HepG2 (cell line): Measurements from ENCODE around the gene LTB4R. TPM values are rescaled to one million over a fixed set of nuclear protein-coding genes. Genes with fewer than 3 reads are reported as not detected.

ENCODE experiments used
- HIVEP1 ChIP-seq: sonication (generic); formaldehyde crosslinking; IDR thresholded peaks from 2 replicates; pipeline ENCODE4 v1.4.0; 2020; ENCODE audit warnings: mild to moderate bottlenecking, missing genetic modification reagents
- IRF2 ChIP-seq: IDR thresholded peaks from 2 replicates; pipeline ENCODE4 v1.6.1; 2018; ENCODE audit warnings: missing genetic modification reagents, missing compliant biosample characterization
- MTA1 ChIP-seq: sonication (generic); formaldehyde crosslinking; IDR thresholded peaks from 2 replicates; pipeline ENCODE4 v1.4.0; 2020; ENCODE audit warnings: missing genetic modification reagents, mild to moderate bottlenecking, borderline replicate concordance
- SATB2 ChIP-seq: sonication (generic); formaldehyde crosslinking; IDR thresholded peaks from 2 replicates; pipeline ENCODE4 v1.5.0; 2020; ENCODE audit warnings: missing genetic modification reagents
- SMARCC2 ChIP-seq: fragments of 450-650 bp; IDR thresholded peaks from 2 replicates; pipeline ENCODE4 v1.6.1; 2017; ENCODE audit warnings: antibody characterized with exemption, mild to moderate bottlenecking
- ZBED4 ChIP-seq: sonication (generic); formaldehyde crosslinking; IDR thresholded peaks from 2 replicates; pipeline ENCODE4 v1.4.0; 2020; ENCODE audit warnings: missing genetic modification reagents, borderline replicate concordance
- ZMYM2 ChIP-seq: sonication (generic); formaldehyde crosslinking; IDR thresholded peaks from 2 replicates; pipeline ENCODE4 v1.8.0; 2022; ENCODE audit warnings: mild to moderate bottlenecking, missing genetic modification reagents
- ZNF335 ChIP-seq: sonication (generic); formaldehyde crosslinking; IDR thresholded peaks from 2 replicates; pipeline ENCODE4 v1.4.0; 2020; ENCODE audit warnings: missing genetic modification reagents
- ZNF407 ChIP-seq: sonication (generic); formaldehyde crosslinking; IDR thresholded peaks from one replicate; pipeline ENCODE4 v1.5.1; 2020; ENCODE audit warnings: mild to moderate bottlenecking, missing genetic modification reagents; ENCODE audit errors: not compliant biosample characterization
- ZNF431 ChIP-seq: sonication (generic); formaldehyde crosslinking; IDR thresholded peaks from 2 replicates; pipeline ENCODE4 v1.9.0; 2022; ENCODE audit warnings: missing genetic modification reagents, low read depth, mild to moderate bottlenecking, borderline replicate concordance
- ZNF556 ChIP-seq: sonication (generic); formaldehyde crosslinking; IDR thresholded peaks from 2 replicates; pipeline ENCODE4 v1.4.0; 2020; ENCODE audit warnings: mild to moderate bottlenecking, missing genetic modification reagents, borderline replicate concordance
- ZNF567 ChIP-seq: sonication (generic); formaldehyde crosslinking; IDR thresholded peaks from 2 replicates; pipeline ENCODE4 v1.8.1; 2023; ENCODE audit warnings: mild to moderate bottlenecking, missing genetic modification reagents, borderline replicate concordance
- ZNF652 ChIP-seq: IDR thresholded peaks from 2 replicates; pipeline ENCODE4 v1.6.1; 2016; ENCODE audit warnings: low read depth, borderline replicate concordance
- ZNF790 ChIP-seq: sonication (generic); formaldehyde crosslinking; IDR thresholded peaks from 2 replicates; pipeline ENCODE4 v1.8.0; 2022; ENCODE audit warnings: missing genetic modification reagents, mild to moderate bottlenecking, borderline replicate concordance
- ZSCAN22 ChIP-seq: sonication (generic); formaldehyde crosslinking; IDR thresholded peaks from 2 replicates; pipeline ENCODE4 v1.4.0; 2020; ENCODE audit warnings: mild to moderate bottlenecking, missing genetic modification reagents
- ZSCAN31 ChIP-seq: sonication (generic); formaldehyde crosslinking; IDR thresholded peaks from 2 replicates; pipeline ENCODE4 v1.5.0; 2020; ENCODE audit warnings: low read depth, mild to moderate bottlenecking, missing genetic modification reagents
- polyA plus RNA-seq, 8 experiments: library from polyadenylated mRNA; depleted of rRNA in 3 of 8; stranded (reverse) in 7 of 8; unstranded in 1 of 8; fragments of >200 nt; fragmentation: Illumina TruSeq in 4 of 8; extraction: Trizol in 4 of 8; gene quantifications; 2 replicates each; pipeline versions ENCODE4 v1.2.1 to v1.2.3, GENCODE V29; 2011 to 2016; ENCODE audit warnings: low read depth in 4 of 8, missing spikeins in 1 of 8, mixed read lengths in 1 of 8; ENCODE audit not compliant: insufficient read depth in 1 of 8
- total RNA-seq, 5 experiments: library from RNA; depleted of rRNA; stranded (reverse); fragments of >200 nt; fragmentation: Illumina TruSeq; extraction: Trizol; gene quantifications; 2 replicates each; pipeline ENCODE4 v1.2.3, GENCODE V29; 2016; ENCODE audit warnings: low read depth in 1 of 5

The LTB4R gene
- total and polyA plus RNA-seq, 2 of the 13 experiments (the other 11 are each of a cell fraction or from before 2014, with no cell fraction given) = 3.2 to 8.2 TPM

DNA sequence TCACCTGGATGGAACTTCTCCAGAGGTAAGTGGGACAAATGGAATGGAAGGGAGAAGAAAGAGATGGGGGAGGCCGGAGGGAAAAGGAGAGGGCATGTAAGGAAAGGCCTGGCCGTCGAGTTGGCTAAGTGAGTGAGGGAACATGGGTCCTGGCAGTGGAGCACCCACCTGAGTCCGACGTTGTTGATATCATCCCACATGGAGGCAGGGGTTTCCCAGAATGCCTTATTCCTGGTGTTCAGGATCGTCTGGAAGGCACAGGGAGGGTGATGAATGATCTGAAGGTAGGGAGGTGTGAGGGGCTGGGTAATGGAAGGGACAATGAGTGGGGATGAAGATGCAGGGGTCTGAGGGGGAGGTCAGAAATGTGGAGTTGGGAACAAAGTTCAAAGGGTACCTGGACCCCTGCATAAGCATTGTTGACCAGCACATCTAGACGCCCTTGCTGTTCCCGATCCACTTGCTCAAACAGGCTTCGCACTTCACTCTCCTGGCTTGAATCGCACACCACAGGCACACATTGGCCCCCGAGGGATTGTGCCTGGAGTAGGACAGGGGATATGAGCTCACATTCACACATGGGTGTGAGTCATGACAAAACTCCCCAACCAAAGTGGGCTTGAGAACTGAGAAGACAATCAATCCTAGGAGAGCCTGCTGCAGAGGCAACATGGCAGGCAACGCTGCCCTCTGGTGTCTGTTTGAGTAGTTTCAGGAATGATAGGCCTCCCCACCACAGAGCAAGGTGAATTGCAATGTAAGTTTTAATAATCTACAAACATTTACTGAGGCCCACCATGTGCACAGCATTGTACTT is 14.8 kb upstream of the LTB4R start (continued):
- TF ChIP-seq ZNF407 (CRISPR knock-in tag) (no peak), SMARCC2 (no peak), SATB2 (CRISPR knock-in tag) (no peak), ZNF567 (no peak; the same call in 1 of the 2 replicates), MTA1 (CRISPR knock-in tag) (no peak), ZNF652 (CRISPR knock-in tag) (no peak; the same call in 1 of the 2 replicates), ZNF790 (no peak), ZBED4 (CRISPR knock-in tag) (peak; percentile 58; the same call in 1 of the 2 replicates), HIVEP1 (CRISPR knock-in tag) (0 out of 2 replicates have a peak, but pooled peaks have one; percentile 37), ZMYM2 (CRISPR knock-in tag) (no peak), ZSCAN31 (CRISPR knock-in tag) (no peak), ZSCAN22 (no peak), ZNF335 (CRISPR knock-in tag) (no peak), ZNF556 (peak; percentile 79; the same call in 1 of the 2 replicates), ZNF431 (no peak), IRF2 (0 out of 2 replicates have a peak, but pooled peaks have one; percentile 52)
